ENCODE data around the gene GPR135. TPM values are rescaled to one million over a fixed set of nuclear protein-coding genes. Genes with fewer than 3 reads are reported as not detected.
A peak's percentile ranks its signal among the peaks of the same experiment; 100 is the strongest.

GPR135 gene
- total and polyA plus RNA-seq, 4 donors, result 0.69 to 5.9 (median 2.8) TPM

DNA sequence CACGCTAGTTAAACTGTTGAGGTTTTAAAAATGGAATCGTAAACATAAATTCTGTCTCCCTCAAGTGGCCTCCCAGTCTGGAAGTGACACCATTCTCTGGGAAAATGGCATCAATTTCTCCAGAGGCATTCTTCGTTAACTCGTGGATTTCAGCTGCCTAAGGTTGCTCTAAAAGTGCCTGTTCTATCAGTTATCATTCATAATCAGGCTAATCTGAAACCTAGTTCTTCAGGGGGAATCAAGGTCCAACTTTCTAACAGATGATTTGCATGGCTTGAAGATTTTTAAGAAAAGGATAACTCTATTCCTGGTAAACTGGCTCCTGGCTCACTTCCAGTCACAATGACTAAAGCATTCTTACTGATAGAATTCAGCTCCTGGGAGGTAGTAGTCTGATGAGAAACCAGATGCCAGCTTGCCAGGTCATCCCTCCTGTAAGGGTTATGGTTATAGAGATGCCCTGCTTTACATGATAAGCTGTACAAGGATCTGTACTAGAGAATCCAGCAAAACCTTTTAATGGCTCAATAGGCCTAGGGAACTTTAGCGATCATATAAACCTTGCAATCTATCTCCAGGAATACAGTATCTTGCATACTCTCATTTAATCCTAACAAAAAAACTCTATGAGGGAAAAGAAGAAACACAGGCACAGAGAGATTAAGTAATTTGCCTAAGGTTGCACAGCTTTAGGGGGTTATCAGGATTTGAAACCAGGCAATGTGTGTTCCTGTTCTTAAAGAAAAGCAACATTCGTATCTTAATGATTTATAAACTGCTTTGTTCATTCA lies 17.6 kb upstream of the GPR135 start:
- Histone ChIP-seq H3K9me3 (ENCODE audit: control insufficient read depth in 4 of 4, insufficient read depth in 3 of 4, low read length in 3 of 4) (no peaks in the 10 kb centered on the region), H3K9ac (ENCODE audit: insufficient read depth in 1 of 2, low read length in 2 of 2) (peak overlapping the region; percentile 6 to 83), H3K27ac (ENCODE audit: low read depth in 1 of 2, low read length in 1 of 2) (peak overlapping the region; percentile 80 to 95), H3K4me3 (no peak overlapping the region), H3K4me1 (ENCODE audit: control insufficient read depth in 5 of 5, insufficient read depth in 5 of 5, low read length in 5 of 5) (peaks cover 7 to 39% (median 19%) of the 10 kb centered on the region in 5 donors), H3K36me3 (ENCODE audit: control insufficient read depth in 4 of 4, insufficient read depth in 4 of 4, low read length in 4 of 4) (peaks cover 0 to 10% (median 9%) of the 10 kb centered on the region in 4 donors), H3K27me3 (ENCODE audit: control insufficient read depth in 3 of 3, insufficient read depth in 3 of 3, low read length in 2 of 3) (no peaks in the 10 kb centered on the region)
- WGBS, 2 donors, result 55 to 64% methylated on average over 6 of the region's 6 CpGs
- no peak for ATAC-seq (ENCODE audit: insufficient read depth, low FRiP score)
- no peak for TF ChIP-seq CTCF (IDR thresholded peaks at IDR 0.05; ENCODE audit: control extremely low read depth, extremely low read depth)
- peak in 2 of 3 donors; percentile 29 to 31 for DNase-seq

DNA sequence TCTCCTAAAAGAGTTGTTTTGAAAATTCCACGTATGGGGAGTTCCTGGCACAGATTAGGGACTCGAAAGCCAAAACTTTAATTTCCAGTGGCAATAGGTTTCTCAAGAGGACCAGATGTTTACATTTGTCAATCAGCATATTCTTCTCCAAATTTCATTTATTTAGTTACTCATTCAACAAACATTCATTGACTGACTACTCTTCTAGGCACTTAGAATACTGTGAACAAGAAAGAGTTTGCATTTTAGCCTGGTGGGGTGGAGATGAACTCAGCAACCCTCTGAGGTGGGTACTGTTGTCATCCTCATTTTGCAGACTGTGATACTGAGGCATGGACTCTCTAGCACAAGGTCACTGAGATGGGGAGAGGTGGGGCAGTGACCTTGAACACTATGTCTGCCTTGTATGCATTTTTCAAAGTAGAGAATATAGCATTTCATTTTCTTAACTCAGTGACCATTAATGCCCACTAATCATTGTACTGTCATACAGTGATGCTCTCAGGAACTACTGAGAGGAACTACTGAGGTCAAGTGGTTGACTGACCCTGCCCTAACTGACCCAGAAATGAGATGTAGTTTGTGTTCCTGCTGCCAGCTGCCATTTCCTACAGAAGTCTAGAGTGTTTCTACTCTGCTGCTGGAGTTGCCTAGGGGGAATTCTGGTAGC lies 16.8 kb upstream of the GPR135 start:
- 45 to 50% methylated on average over 2 of the region's 2 CpGs for WGBS, 2 donors
- peak overlapping the region; percentile 68 to 80 for H3K27ac ChIP-seq (ENCODE audit: low read depth in 1 of 2, low read length in 1 of 2)
- DNase-seq, result peak in 2 of 3 donors; percentile 51 to 57

DNA sequence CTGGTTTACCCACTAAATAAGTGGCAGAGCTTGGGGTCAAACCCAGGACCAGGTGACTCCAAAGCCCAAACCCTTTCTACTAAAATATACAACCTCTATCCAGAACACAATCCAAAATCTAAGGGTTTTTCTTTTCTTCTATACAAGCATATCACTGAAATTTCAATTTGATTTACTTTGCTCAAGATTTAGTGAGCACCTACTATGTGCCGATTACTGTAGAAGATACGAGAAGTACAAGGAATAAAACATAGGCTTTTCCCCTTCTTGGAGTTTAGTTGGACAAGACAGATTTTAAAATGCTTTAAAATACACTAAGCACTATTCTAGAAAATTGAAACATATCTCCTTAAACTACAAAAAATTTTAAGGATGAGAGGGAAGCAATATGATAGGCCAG lies 16.2 kb upstream of the GPR135 start:
- no peak for TF ChIP-seq CTCF (IDR thresholded peaks at IDR 0.05; ENCODE audit: control extremely low read depth, extremely low read depth)
- no peak for ATAC-seq (ENCODE audit: insufficient read depth, low FRiP score)
- DNase-seq, result no peak
- no peaks in the 10 kb centered on the region for H3K27me3 ChIP-seq (ENCODE audit: control insufficient read depth in 3 of 3, insufficient read depth in 3 of 3, low read length in 2 of 3)
- peaks cover 7 to 39% (median 19%) of the 10 kb centered on the region in 5 donors for H3K4me1 ChIP-seq (ENCODE audit: control insufficient read depth in 5 of 5, insufficient read depth in 5 of 5, low read length in 5 of 5)
- 98% methylated on average over 2 of the region's 2 CpGs for WGBS, 2 donors
- H3K4me3 ChIP-seq, result no peak overlapping the region
- peaks cover 0 to 9% (median 5%) of the 10 kb centered on the region in 4 donors for H3K36me3 ChIP-seq (ENCODE audit: control insufficient read depth in 4 of 4, insufficient read depth in 4 of 4, low read length in 4 of 4)
- H3K9me3 ChIP-seq (ENCODE audit: control insufficient read depth in 4 of 4, insufficient read depth in 3 of 4, low read length in 3 of 4), result no peaks in the 10 kb centered on the region
- no peak overlapping the region for H3K9ac ChIP-seq (ENCODE audit: insufficient read depth in 1 of 2, low read length in 2 of 2)
- H3K27ac ChIP-seq (ENCODE audit: low read depth in 1 of 2, low read length in 1 of 2), result peak overlapping the region in 1 of 2 donors; percentile 68

More for the DNA sequence above, 16.8 kb upstream of the GPR135 start:
- peaks cover 0 to 9% (median 5%) of the 10 kb centered on the region in 4 donors for H3K36me3 ChIP-seq (ENCODE audit: control insufficient read depth in 4 of 4, insufficient read depth in 4 of 4, low read length in 4 of 4)
- no peaks in the 10 kb centered on the region for H3K9me3 ChIP-seq (ENCODE audit: control insufficient read depth in 4 of 4, insufficient read depth in 3 of 4, low read length in 3 of 4)
- H3K4me3 ChIP-seq, result no peak overlapping the region
- H3K4me1 ChIP-seq (ENCODE audit: control insufficient read depth in 5 of 5, insufficient read depth in 5 of 5, low read length in 5 of 5), result peaks cover 7 to 39% (median 19%) of the 10 kb centered on the region in 5 donors
- ATAC-seq (ENCODE audit: insufficient read depth, low FRiP score), result no peak
- no peaks in the 10 kb centered on the region for H3K27me3 ChIP-seq (ENCODE audit: control insufficient read depth in 3 of 3, insufficient read depth in 3 of 3, low read length in 2 of 3)
- peak overlapping the region in 1 of 2 donors; percentile 14 for H3K9ac ChIP-seq (ENCODE audit: insufficient read depth in 1 of 2, low read length in 2 of 2)
- TF ChIP-seq CTCF (IDR thresholded peaks at IDR 0.05; ENCODE audit: control extremely low read depth, extremely low read depth), result no peak
